ENCODE data around the gene SCLY.

Gene SCLY

DNA sequence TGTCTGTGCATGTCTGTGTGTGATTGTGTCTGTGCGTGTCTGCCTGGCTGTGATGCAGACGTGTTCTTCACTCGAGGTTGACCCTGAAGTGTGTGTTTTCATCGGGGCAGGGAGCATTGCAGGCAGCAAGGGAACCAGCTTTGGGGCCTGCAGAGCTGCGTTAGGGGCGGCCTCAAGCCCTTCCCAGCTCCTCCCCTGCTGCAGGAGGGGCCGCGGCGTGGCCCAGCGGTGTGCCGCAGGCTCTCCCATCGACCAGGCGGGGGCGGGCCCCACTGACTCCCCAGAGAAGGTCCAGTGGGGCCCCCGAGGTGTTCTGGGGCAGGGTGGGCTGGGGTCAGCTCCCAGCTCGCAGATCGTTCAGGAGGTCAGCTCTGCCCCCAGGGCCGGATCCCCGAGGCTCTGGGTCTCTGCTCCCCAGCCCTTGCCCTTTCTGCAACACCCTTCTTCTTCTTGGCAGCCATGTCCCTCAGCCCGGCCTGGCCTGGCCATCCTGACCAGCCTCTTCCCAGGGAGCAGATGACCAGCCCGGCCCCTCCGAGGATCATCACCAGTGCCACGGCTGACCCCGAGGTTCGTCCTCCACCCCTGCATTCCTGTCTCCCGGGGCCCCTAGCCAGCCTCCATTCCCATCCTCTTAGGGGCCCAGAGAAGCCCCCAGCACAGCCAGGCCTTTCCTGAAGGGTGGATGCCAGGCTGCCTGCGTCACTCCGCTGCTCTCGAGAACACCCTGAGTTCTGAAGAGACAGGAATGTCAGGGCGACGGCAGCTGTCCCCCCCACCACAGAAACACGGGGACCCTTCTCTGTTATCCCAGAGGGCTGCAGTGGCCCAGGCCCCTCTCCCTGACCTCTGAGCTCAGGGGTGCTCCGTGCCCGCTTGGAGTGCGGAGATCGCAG lies 66.6 kb downstream of the SCLY start:
- no peak for DNase-seq (ENCODE audit: low read depth in 2 of 2)

DNA sequence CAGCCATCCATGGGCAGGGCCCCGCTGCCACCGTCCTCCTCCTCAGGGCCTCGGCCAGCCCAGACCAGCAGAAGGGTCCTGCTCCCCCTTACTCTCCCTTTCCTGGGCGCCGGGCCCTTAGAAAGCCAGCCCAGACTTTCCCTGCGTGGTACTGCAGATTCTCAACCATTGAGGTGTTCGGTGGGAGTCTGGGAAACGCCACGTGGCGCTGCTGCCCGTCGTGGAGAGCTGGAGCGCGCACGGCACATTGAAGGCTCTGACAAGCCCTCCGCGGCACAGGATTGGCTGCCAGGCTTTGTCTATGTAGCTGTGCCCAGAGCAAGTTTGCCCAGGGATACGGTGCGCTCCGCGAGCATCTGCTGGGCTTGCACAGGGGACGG lies 67.2 kb downstream of the SCLY start:
- DNase-seq (ENCODE audit: low read depth in 2 of 2): no peak

DNA sequence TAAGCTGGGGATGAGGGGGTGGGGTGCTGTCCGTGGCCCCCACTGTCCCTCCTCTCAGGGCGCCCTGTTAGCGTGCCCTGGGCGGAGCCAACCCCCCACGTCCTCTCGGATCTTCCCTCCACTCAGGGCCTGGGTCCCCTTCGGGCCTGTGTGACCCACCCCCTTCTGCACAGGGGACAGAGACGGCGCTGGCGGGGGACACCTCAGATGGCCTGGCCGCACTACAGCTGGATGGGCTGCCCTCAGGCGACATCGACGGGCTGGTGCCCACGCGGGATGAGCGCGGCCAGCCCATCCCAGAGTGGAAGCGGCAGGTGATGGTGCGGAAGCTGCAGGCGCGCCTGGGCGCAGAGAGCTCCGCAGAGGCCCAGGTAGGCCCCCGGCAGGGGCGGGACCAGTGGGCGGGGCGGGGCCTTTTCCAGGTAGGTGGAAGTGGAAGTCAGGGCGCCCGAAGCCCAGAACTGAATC lies 67.8 kb downstream of the SCLY start:
- DNase-seq (ENCODE audit: low read depth in 2 of 2): no peak

DNA sequence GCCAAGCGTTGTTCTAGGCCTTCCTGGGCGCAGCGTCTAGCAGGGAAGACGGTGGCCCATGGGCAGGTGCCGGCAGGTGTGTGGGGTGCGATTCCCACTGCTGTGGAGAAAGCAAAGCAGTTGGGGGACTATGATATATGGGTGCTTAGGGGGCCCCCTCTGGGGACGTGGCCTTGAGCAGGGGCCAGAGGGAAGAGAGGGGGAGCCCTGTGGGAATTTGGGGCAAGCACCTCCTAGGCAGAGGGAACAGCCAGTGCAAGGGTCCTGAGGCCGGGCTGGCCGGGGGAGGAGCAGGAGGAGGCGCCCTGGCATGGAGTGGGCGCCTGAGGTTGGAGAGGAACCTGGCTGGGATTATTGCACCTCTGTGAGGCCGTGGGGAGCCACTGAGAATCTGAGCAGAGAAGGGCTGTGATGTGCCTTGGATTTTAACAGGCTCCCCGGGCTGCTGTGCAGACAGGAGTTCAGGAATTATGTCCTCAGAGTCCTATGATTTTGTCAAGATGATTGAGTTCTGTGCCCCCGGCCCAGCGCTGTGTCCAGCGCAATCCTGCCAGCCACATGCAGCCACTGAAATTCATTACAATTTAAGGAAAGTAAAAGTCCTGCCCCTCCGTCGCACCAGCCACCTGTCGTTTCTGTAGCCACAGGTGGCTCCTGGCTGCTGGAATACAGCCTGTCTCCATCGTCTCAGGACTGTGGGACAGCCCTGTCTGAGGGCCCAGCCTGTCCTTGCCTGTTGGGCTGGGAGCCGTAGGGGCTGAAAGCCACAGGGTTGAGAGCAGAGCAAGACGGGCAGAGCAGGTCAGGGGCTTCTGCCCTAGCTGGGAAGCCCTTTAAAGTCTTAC lies 68.6 kb downstream of the SCLY start:
- DNase-seq (ENCODE audit: low read depth in 2 of 2): no peak

DNA sequence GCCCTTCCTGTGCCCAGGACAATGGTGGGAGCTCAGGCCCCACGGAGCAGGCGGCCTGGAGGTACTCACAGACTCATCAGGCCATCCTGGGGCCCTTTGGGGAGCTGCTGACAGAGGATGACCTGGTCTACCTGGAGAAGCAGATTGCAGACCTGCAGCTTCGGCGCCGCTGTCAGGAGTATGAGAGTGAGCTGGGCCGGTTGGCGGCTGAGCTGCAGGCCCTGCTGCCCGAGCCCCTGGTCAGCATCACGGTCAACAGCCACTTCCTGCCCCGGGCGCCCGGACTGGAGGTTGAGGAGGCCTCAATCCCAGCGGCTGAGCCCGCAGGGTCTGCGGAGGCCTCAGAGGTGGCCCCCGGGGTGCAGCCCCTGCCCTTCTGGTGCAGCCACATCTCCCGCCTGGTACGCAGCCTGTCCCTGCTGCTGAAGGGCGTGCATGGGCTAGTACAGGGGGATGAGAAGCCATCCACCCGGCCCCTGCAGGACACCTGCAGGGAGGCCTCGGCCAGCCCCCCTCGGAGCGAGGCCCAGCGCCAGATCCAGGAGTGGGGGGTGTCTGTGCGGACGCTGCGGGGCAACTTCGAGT lies 69.4 kb downstream of the SCLY start:
- DNase-seq (ENCODE audit: low read depth in 2 of 2): no peak

DNA sequence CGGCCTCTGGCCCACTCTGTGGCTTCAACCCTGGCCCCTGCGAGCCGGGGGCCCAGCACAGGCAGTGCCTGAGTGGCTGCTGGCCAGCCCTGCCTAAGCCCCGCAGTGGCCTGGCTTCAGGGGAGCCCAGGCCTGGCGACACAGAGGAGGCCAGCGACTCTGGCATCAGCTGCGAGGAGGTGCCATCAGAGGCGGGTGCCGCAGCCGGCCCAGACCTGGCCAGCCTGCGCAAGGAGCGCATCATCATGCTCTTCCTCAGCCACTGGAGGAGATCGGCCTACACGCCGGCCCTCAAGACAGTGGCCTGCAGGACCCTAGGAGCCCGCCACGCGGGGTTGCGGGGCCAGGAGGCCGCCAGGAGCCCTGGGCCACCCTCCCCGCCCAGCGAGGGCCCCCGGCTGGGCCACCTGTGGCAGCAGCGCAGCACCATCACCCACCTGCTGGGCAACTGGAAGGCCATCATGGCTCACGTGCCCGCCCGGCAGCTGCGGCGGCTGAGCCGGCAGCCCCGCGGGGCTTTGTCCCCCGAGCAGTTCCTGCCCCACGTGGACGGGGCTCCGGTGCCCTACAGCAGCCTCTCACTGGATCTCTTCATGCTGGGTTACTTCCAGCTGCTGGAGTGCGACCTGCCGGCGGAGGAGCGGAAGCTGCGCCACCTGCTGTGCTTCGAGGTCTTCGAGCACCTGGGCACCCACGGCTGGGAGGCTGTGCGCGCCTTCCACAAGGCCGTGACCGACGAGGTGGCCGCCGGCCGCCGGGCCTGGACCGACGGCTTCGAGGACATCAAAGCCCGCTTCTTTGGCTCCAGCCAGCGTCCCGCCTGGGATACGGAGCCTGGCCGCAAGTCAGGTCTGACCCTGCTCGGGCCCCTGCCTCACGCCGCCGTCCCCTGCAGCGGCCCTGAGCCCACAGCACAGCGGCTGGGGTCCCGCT lies 70.2 kb downstream of the SCLY start:
- no peak for DNase-seq (ENCODE audit: low read depth in 2 of 2)

DNA sequence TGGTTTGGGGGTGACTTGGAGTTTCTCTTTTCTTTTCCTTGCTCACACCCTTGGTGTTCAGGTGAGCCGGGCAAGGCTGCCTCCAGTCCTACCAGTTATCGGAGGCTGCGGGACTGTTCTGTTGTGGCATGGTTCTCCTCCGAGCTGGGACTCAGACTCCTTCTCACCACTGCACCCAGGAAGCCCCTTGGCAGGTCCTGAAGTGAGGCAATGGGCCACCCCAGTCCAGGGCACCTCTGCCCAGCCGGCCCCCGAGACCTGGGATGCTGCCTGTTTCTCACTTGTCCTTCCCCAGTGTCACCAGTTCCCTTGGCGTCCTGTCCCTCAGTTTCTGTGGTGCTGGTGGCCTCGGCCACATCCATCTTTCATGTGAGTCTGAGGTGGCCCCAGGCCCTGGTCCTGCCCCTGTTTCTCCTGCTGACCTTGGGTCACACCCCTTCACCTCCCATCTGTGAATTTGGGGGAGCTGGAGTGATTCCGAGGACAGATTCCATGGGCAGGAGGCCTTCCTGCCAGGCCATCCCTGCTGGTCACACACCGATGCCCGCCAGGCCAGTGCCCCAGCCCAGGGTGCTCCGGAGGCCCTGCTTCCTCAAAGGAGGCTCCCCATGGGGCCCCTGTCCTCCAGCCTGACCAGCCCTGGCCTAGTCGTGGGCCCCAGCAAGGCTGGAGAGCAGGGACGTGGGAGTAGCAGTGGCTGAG lies 71.1 kb downstream of the SCLY start:
- no peak for DNase-seq (ENCODE audit: low read depth in 2 of 2)

DNA sequence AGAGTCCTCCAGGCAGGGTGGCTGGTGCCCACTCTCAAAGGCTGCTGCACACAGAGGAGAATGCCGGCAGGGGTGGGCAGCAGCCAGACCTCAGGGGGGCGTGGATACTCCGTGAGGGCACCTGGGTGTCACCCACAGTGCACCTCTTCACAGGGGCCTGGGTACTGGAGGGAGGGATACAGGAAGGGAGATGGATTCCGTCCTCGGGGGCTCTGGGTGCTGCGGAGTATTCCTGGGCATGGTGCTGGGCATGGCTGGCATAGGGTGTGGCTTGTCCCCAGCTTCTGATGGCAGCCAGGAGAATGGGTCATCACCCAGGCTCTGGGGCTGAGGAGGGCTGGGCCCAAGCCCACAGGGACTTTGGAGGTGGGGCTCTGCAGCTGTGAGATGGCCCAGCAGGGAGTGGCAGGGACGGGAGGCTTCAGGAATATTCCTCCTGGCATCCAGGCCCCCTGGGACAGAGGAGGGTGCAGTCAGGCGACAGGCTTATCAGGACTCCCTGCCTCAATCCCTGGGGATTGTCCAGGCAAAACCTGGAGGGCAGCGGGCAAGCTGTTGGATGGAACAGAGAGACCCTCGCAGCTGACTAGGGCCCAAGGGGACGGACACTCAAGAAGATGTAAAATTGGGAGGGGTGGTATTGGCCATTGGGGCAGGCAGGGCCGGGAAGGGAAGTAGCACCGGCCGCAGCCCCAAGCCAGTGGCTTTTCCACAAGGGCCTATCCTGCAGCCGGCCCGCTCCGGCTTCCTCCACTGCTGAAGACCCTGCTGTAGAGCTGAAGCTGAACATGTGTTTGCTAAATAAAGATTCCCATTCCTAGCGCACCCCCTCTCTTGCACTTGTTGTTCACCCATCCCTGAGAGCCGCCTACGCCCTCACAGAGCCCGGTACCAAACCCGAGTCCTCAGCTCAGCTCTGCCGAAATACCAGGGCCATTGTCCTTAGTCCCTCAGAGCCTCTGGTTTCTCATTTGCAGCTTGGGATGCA lies 72.0 kb downstream of the SCLY start:
- no peak for DNase-seq (ENCODE audit: low read depth in 2 of 2)

DNA sequence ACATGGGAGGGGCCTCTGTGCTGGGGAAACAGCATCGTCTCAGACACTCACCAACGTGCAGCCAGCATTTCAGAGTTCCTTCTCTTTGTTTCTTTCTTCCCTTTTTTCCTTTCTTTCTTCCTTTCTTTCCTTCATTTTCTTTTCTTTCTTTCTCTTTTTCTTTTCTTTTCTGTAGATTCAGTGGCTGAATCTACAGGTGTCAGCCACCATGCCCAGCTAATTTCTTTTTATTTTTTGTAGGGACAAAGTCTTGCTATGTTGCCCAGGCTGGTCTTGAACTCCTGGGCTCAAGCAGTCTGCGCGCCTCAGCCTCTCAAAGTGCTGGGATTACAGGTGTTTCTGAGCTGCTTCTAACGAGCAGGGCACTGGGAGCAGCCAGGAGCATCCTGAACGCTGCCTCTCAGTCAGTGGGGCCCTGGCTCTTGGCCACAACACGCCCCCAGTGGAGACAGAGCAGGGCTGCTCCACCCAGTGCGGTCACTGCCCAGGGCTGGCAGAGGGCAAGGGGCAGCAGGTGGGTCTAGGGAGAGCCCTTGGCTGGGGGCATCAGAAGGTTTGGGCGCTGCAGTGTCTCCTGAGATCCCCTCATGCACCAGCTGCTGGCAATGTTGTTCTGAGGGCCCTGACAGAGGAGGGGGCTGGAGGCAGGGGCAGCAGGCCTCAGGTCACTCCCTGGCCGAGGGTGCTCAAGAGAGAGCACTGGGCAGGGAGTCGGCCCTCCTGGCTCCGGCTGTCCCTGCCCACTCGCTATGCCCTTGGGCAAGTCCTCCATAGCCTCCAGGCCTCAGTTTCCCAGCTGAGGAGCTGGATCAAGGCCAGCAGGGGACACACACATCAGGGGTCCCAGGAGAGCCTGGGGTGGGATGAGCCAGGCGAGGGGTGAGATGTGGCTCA lies 72.9 kb downstream of the SCLY start:
- no peak for DNase-seq (ENCODE audit: low read depth in 2 of 2)

DNA sequence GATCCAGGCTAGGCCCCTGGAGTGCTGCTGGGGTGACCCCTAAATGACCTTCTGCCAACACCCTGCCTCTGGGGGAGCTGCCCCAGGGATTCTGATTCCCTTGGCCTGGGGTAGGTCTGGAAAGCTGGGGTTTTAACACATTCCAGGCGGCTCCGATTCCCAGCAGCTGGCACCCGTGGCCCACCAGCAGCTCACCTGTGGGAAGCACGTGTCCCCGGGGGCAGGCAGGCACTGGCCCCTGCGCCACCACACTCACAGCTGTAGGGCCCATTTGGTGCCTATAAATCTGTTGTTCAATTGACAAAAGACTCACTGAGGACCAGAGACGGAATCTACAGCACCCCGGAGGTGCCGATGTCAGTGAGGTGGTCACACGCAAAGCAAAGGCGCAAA lies 73.6 kb downstream of the SCLY start:
- DNase-seq (ENCODE audit: low read depth in 2 of 2): no peak

DNA sequence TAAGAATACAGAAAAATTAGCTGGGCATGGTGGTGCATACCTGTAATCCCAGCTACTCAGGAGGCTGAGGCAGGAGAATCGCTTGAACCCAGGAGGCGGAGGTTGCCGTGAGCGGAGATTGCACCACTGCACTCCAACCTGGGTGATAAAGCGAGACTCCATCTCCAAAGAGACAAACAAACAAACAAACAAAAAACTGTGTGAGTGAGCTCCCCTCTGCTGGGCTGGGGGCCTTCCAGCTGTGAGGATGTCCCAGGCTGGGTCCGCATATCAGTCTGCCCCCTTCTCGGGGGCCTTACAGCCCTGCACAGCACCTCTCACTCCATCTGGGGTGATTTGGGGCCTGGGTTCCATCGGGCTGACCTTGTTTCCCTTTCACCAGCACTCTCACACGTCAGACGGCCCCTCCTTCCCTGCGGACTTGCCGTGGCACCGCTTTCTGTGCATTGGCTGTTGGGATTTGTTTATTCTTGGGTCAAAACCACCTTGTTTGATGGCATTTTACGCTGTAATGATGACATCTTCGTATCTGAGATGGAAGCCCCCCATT lies 74.9 kb downstream of the SCLY start:
- DNase-seq (ENCODE audit: low read depth in 2 of 2): no peak

DNA sequence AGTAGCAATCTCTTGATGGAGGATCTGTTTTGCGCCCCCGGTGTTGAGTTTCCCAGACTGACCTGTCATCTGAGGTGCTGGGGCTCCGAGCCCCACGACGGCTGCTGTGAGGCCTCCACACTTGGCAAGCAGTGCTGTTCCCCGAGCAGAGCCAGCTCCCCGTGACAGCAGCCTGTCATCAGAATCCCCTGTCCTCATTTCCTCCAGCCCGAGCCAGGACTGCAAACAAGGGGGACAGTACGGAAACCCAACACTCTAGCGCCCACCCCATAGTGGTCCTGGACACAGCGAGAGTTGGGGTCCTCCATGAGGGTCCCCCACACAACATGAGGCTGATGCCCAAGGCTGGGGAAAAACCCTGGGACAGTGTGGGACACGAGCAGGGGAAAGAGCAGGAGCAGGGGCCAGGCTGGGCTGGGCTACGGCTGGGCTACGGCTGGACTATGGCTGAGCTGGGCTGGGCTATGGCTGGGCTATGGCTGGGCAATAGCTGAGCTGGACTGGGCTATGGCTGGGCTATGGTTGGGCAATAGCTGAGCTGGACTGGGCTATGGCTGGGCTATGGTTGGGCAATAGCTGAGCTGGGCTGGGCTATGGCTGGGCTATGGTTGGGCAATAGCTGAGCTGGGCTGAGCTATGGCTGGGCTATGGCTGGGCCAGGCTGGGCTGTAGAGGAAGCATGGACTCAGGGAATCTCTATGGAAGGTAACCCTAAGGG lies 76.2 kb downstream of the SCLY start:
- no peak for DNase-seq (ENCODE audit: low read depth in 2 of 2)

DNA sequence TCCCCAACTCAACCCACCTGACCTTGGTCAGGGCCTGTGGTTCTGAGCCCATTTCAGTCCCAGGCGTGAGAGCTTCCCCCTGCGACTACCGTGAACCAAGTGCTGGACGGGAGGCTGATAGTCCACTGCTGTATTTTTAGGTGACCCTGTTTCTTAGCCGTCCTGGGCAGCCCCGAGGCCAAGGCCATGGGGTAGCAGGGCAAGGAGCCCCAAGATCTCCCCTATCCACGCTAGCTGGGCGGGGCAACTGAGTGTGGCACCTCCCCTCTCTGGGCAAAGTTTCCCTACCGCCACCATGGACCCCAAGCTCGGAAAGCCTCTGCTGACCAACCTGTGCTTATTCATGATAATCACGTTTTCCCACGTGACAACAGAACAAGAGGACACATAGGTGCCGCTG lies 77.1 kb downstream of the SCLY start:
- DNase-seq (ENCODE audit: low read depth in 2 of 2): no peak

DNA sequence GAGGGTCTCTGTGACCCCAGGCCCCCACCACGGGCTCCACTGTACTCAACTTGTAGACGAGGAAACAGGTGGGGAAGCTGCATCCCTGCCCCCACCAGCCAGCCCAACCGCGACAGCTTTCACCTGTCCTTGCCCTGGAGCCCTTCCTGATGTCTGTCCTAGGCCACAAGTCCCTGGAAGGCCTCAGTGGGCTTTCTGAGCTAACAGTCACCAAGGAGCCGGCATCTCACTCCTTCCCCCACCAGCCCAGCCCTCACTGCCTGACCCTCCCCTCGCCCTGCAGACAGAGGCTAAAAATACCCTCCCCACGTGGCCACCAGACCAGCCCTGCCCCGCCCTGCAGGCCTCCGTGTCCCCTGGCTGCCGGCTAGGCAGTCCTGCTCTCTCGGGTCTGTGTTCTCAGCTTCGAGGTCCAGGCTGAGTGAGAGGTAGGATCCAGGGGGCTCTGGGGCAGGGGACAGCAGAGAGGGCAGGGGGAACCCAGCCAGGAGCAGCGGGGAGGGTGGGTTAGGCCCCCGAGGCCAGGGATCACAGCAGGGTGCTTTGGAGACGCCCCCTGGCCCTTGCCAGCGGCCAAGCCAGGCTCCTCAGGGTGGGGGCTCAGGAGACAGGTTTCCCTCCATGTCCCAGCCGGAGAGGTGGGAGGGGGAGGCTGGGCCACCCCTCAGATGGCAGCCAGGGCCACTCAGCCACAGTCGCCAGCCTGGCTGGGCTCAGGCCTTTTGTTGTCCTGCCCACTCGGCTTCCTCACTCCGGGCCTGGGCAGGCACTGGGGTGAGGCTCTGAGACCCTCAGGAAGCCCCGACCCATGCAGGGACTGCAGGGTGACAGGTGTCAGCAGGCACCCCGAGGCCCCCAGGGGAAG lies 77.8 kb downstream of the SCLY start, which contains the start of gene KLHL30:
Gene KLHL30, plus strand, starts transcription at position 338 of the 865 bp plus-strand sequence. CDS start 2,087 bp downstream, outside the sequence.
- no peak for DNase-seq (ENCODE audit: low read depth in 2 of 2)

DNA sequence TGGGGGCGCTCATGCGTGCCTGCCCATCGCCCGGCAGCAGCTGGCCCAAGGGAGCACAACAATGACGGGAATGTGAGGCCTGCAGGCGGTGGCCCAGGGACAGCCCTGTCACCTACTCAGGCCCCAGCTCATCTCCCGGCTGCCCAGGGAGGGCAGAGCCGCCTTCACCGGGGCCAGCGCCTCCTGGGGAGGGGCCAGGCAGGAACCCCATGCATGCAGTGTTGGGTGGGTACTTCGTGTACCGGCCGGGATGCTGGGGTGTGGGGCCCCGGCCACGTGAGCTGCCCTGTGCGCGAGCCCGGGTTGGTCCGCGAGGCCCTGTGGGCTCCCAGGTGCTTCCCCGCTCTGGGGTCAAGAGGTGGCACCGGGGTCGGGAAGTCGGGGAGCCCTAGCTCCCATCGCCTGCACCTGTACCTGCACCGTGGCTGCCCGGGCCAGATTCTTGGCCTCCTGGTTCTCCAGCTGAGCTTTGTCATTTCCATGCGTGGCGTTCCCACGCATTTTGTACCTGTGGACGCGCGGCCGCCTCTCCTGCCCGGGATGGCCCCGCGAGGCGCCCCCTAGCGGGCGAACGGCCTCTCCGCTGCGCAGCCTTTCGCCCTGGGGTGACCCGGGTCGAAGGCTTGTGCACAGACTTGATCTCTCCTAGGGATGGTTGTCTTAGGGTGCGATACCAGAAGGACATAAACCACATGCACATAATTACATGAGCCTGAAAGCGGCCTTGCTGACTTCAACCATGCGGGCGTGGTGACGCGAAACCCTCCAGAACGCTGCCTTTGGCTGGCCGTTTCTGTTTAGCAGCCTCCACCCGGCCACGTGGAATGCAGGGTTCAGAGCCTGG lies 78.6 kb downstream of the SCLY start:
- DNase-seq (ENCODE audit: low read depth in 2 of 2): no peak
